GM21576 (cell line): ENCODE results near the gene SPOP.
"Not testable (repeated sequence)": the region's sequence is repeated elsewhere in the genome, so short reads cannot be mapped to it uniquely, and the experiment has no call there.

ENCODE experiments used
- ATAC-seq: cut with Tn5 transposase; IDR thresholded peaks from one replicate; pipeline ENCODE4 v1.9.1; 2021; ENCODE audit warnings: mild to moderate bottlenecking, moderate library complexity; ENCODE audit not compliant: unreplicated experiment

The SPOP gene

DNA sequence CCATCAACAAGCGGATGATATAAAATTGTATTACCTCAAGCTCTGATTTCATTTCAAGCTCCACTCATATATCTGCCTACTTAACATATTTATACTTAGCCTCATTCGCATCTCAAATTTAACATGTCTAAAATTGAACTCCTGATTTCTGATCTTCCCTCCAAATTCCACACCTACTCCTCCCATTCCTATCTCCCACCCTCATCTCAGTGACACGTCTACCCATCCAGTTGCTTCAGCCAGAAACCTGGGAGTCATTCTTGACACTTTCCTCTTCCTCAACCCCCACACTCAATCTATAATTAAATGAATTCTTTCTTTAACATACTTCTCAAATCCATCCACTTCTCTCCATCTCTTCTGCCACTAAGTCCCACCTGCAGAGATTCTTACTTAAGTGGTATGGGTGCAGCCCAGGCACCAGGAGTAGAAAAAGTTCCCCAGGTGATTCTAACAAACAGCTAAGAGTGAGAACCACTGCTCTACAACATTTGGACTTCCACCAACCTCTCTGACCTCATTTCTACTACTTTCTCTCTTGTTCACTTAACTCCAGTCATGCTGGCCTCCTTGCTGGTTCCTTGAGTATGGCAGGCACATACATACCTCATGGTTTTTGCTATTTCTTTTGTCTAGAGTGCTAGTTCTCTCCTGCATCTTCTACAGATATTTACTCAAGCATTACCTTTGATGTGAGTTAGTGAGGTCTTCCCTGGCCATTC lies 18.1 kb downstream of the SPOP start:
- ATAC-seq, result no peak

DNA sequence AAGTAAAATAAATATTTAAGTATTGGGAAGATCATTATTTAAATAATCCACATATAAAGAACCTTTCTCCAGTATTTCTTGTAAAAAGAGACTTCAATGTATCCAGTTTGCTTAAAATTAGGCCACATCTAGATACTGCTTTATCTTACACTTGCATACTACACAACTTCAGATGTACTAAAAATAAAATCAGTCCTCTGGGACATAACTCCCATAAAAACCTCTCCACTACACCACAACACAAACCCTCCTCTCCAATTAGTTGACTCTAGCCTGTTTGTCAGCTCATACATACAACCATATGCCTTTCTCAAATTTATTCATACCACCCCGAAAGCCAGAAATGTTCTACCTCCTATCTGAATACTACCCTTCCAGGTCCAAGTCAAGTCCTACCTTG lies 21.6 kb downstream of the SPOP start:
- no peak for ATAC-seq

DNA sequence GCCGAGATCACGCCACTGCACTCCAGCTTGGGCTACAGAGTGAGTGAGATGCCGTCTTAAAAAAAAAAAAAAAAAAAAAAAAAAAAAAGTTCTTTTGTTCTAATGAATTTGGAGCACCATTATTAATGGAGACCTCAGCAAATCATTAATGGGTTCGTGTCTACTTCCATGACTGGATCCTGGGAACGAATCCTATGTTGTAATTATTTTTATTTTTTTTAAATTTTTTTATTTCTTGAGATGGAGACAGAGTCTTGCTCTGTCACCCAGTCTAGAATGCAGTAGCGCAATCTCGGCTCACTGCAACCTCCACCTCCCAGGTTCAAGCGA lies 30.7 kb downstream of the SPOP start:
- ATAC-seq, result no peak

DNA sequence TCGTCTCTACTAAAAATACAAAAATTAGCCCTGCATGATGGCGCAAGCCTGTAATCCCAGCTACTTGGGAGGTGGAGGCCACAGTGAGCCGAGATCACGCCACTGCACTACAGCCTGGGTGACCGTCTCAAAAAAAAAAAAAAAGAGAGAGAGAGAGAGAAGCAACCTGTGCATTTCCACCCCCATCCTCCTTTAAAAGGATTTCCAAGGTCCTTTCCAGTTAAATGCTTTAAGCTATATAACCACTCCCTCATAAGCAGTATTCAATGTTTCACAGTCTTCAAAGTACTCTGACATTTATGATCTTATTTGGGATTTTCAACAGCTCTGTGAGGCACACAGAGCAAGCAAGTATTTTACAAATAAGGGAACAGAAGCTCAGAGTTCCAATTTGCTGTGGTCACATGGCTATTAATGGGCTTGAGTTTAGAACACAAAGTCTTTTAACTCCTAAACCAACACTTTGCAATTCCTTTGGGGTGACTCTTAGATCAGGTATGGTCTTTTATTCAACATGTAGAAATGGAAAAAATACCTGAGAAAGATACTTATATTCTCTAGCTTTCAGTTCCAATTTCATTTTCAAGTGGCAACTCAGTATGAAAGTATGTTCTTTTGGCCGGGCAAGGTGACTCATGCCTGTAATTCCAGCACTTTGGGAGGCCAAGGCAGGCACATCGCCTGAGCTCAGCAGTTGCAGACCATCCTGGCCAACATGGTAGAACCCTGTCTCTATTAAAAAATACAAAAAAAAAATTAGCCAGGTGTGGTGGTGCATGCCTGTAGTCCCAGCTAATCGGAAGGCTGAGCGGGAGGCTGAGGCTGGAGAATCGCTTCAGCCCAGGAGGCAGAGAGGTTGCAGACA lies 31.3 kb downstream of the SPOP start:
- no peak for ATAC-seq

DNA sequence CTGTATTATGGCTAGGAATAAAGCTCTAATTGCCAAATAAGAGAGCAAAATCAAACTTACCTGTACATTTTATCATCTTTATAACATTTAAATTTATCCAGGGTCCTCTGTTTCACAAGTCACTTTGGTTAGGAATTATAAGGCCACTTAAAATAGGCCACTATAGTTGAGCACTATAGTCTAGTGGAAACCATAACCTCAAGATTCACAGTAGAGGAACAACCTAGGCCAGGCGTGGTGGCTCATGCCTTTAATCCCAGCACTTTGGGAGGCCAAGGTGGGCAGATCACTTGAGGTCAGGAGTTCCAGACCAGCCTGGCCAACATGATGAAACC lies 31.9 kb downstream of the SPOP start:
- not testable (repeated sequence) for ATAC-seq

DNA sequence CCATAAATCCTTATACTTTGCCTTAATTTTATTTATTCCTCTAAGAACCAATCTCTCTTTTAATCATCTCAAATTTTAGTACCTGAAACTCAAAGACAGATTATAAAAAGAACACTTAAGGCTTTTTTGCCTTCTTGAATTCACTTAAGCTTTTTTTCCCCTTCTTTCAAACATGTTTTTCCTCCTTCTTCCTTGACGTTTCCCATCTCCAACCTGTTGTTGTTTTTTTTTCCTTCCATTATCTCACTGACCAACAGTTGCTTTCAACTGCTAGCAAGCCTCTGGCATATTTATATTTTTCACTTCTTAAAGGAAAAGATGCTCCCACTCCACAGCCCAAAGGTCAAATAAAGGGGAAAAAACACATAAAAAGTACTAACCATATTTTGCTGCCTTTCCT lies 32.2 kb downstream of the SPOP start:
- no peak for ATAC-seq

DNA sequence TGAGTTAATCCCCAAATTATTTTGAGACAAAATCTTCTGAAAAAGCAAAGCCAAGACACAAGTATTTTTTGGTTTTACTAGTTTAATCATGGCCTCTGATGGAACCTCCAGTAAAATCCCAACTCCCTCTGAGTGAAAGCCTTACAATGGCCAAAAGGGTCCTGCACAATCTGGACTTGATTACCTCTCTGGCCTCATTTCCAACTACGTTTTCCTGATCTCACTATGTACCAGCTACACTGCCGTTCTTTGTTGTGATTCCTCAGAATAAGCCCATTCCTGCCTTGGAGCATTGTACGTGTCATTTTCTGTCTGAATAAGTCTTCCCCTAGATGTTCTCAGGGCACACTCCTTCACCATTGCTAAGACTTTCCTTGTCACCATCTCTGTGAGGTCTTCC lies 37.3 kb downstream of the SPOP start:
- no peak for ATAC-seq

DNA sequence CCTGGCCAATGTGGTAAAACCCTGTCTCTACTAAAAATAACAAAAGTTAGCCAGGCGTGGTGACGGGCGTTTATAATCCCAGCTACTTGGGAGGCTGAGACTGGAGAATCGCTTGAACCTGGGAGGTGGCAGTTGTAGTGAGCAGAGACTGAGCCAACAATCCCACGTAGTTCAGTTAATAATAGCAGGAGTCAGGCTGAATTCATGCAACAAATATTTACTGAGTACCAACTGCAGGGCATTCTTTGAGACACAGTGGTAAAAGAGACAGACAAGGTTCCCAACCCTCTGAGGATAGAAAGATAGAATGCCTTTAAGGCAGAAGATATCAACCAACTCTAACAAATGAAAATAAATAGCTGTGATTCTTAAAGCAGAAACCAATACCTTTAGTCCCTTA lies 39.1 kb downstream of the SPOP start:
- no peak for ATAC-seq

DNA sequence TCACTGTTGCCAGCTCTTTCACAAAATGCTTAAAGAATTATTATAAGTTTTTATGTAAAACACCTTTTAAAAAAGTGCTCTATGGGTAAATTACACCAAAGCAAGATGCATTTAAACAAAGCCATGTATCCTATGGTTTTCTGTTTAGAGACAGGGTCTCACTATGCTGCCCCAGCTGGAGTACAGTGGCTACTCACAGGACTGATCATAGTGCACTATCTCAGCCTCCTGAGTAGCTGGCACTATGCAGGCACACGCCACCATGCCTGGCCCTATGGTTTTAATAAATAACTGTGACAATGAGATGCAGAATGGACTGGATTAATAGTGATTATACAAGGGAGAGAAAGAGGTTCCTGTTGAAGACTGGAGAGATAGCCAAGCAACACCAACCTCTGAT lies 40.2 kb downstream of the SPOP start:
- ATAC-seq, result no peak

DNA sequence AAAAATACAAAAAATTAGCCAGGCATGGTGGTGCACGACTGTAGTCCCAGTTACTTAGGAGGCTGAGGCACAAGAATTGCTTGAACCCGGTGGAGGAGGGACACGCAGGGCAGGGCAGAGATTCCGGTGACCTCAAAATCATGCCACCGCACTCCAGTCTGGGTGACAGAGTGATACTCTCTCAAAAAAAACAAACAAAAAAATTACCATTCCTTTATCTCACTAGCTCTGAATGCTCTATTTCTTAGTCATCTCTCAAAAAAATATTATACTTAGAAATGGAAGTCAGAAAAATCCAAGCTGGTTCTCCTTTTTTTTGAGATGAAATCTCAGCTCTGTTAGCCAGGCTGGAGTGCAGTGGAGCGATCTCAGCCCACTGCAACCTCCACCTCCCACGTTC lies 40.8 kb downstream of the SPOP start:
- ATAC-seq, result no peak

DNA sequence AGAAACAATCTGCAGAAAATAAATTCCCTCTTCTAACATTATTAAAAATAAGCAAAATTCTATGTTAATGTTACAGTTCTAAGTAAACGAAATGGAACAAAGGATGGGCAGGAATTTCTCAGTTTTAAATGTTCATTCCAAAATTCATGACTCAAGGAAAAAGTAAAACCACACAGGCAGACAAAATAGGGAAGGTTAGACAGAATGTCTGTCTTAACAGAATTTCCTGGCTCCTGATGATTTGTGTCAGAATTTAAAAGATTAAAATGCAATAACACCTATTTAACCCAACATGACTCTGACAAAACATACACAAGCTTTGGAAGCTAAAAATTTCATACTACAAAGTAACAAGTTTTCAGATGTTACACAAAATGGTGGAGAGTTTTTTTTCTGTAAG lies 42.8 kb downstream of the SPOP start:
- no peak for ATAC-seq

DNA sequence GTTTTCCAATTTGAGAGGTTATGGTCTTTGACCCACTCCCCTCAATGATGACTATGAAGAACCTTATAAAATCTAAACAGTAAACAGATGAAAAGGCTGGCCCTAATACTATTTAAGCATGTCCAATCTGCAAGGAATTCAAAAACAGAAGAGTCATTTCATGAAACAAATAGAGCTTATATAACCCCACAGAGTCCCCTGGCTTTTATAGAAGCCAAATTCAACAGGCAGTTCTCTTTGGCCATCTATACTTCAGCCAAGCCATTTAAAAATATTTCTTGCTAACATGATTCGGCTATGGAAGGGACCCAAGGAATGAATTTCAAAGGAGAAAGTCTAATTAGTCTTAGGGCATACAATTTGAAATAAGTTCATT lies 43.4 kb downstream of the SPOP start:
- ATAC-seq, result no peak

DNA sequence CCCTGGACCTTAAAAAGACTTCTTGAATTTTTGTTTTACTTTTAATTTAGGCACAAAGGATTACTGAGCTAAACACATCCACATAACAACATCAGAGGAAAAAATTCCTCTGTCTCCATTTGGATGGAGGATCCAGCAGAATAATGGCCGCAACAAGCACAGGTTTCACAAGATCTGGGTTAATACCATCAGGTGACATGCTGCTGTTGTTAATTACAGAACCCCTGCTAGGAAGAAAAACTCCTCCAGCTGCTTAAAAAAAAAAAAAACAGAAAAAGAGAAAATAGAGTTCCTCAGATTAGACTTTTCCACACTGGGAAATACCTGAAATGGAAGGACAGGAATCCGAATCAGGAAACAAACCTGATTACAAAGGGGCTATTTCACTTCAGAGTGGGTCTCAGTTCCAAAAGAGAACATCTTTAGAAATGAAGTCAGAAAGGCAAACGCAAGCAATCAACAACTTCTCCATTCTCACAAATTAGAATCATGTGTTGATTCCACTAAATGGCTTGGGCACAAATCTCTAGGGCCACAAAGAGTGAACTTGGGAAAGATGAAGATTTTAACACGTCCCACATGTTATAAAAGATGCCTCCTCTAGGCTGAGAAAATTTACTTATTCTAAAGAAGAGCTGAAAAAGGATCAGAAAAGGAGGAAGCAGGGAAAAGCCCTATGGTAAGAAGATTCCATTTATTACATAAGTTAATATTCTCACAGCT lies 44.0 kb downstream of the SPOP start:
- no peak for ATAC-seq

DNA sequence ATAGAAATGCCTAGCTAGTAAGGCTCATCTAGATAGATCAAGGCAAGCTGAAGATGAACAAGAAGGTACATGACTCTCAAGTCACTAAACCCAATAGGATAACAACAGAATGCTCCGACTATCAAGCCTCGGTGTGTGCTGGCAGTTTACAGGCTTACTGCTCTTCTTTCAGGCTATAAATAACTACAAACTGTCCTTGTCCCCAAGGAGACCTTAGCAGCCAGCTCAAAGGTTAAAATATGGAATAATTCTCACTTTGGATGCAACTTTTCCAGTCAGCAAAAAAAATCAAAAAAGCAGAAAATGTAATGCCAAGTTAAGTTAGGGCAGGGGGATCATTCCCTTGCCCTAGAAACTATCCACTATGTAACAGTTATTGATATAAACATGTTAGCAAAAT lies 44.6 kb downstream of the SPOP start:
- ATAC-seq, result no peak

DNA sequence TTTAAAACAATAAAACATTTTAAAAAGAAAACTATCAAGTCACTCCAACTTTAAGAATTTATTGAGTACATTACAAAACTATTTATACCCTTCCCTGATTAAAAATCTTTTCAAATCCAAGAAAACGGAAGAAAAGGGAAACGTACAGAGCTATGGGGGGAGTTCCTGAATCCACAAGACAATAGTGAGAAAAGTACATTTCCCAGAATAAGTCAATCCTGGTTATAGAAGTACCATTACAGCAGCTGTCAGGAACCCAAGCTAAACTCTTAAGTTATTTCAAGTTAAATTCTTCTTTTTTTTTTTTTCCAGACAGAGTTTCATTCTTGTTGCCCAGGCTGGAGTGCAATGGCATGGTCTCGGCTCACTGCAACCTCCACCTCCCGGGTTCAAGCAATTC lies 45.7 kb downstream of the SPOP start:
- ATAC-seq, result no peak

DNA sequence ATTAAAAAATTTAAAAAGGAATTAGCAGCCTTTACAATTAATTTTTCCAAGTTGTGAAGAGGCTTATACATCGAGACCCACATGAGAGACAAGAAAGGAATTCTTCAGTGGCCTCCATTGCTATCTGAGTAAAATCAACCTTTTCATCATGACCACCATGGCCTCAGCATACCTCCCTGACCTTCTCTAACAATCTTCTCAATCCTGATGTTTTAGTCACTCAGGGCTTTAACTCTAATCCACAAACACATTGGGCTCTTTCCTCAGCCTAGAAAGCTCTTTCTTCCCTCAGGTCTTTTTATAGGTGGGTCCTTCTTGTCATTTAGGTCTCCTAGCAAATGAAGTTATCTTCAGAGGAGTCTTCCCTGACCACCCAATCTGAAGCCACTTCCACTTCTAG lies 46.4 kb downstream of the SPOP start:
- ATAC-seq, result no peak

DNA sequence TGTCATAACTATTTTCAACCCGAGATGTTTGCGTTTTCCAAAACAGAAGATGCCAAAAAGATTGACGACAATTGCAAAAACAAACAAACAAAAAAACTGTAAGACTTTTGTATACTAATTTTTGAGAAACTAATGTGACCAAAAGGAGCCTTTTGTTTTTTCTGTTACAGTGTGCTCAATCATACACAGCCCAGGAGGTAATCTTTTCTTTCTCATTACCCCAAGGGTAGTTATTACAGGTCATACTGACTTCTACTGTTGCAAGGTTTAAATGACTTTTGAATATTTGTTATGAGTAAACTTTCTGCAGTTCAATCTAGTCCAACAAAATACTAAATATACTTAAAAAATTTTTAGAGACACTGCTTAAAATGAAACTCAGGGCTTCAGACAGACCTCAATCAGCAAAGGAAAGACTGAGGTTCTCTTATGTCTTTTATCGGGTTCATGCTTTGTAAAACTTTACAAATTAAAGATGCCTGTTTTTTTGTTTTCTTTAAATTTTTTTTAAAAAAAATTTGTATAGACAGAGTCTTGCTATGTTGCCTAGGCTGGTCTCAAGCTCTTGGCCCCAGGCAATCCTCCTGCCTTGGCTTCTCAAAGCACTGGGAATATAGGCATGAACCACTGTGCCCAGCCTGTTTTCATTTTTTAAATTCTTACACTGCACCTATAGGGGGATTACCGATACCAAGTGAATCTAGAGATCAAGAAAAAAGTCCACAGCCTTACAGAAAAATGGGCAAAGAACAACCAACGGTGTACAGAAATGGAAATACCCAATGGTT lies 47.6 kb downstream of the SPOP start:
- ATAC-seq, result no peak

DNA sequence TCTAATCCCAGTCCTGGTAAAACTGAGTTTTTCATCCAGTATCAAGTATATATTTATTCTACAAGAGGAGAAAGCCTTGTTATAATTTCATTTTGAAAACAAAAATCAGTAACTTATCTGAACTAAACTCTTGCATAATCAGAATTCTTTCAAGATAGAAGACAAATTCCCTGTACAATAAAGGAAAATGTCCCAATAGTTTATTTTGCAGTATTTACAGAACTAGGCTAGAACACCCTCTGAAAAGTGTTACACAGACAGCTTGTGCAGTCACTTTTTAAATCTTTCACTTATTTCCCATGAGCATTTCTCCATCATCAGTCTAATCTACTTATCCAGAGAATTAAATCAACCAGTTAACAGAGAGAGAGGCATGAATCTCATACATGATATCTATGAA lies 48.5 kb downstream of the SPOP start:
- ATAC-seq, result no peak

DNA sequence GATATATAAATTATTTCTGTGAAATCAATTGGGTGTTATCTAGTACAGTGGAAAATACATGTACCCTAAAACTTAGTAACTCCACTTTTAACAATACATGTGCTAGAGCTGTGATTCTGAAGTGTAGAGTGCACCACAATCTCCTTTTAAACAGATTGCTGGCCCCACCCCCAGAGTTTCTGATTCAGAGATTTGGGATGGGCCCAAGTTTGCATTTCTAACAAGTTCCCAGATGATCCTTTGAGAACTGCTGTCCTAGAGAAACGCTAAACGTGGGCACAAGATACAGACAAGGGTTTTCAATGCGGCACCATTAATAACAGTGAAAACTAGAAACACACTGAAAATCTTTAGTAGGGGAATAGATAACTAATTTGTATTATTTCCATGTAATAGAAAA lies 53.0 kb downstream of the SPOP start:
- ATAC-seq, result no peak

DNA sequence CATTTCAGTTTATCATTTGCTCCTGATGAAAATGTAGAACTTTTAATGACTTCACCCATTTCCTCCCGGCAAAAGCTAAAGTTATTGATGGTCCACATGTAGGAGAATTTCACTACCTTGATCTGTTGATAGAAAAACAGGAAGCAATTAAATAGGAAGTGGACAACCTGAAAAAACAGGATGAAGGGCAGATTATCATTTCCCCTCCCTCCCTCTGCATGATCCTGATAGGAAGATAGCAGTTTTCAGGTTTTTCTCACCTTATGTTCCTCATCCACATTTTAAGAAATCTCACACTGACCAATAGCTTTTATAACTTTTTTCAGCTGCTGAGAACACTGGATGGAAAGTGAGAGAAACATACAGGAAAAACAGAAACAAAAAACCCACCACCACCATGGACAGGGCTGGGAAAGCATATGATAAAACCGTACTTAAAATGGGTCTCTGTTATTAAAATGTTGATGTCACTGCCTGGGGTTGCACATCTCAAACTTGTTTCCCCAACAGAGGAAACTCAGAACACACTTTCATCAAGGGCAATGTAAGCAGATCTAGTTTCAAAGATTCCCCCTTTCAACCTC lies 55.9 kb downstream of the SPOP start:
- no peak for ATAC-seq

DNA sequence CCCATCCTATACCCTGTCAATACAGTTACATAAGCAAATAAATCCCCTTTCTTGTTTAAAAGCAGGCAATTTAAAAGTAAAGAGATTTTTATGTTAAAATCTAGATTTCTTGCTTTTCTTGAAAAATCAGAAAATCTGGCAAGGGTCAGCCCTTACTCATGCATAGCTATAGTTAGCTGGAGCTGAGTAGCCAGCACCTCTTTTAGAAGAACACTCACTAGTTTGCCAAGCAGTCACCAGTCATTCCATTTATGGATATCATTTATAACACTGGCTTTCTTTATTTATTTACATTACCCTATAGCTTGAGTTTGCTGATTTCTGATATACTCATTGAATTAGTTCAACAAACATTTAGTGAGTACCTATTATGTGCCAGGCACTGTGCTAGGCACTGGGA lies 56.5 kb downstream of the SPOP start:
- no peak for ATAC-seq
